HG03571 (cell line): ENCODE data around the gene CCDC106.

Experiments
- ATAC-seq: cut with Tn5 transposase; IDR thresholded peaks from one replicate; pipeline ENCODE4 v1.9.1; 2021; ENCODE audit not compliant: unreplicated experiment

The CCDC106 gene

GRCh38 chr19:55613930-55614710 is 33.9 kb upstream of the CCDC106 start:
- ATAC-seq, result no peak

GRCh38 chr19:55614711-55615542 is 33.1 kb upstream of the CCDC106 start:
- ATAC-seq, result no peak

- ATAC-seq, result no peak
Observed at GRCh38 chr19:55615543-55616394, 32.2 kb upstream of the CCDC106 start.

- ATAC-seq, result no peak
Observed at GRCh38 chr19:55616395-55616875, 31.6 kb upstream of the CCDC106 start.

GRCh38 chr19:55617426-55617825 is 30.6 kb upstream of the CCDC106 start:
- ATAC-seq, result no peak

- no peak for ATAC-seq
Observed at GRCh38 chr19:55618426-55618825, 29.6 kb upstream of the CCDC106 start.

GRCh38 chr19:55619286-55619685 is 28.7 kb upstream of the CCDC106 start:
- ATAC-seq, result no peak

GRCh38 chr19:55620410-55621204 is 27.4 kb upstream of the CCDC106 start:
- ATAC-seq, result no peak

GRCh38 chr19:55621205-55621672 is 26.8 kb upstream of the CCDC106 start:
- ATAC-seq, result no peak

- ATAC-seq, result no peak
Observed at GRCh38 chr19:55621673-55622231, 26.3 kb upstream of the CCDC106 start.

GRCh38 chr19:55622242-55622969 is 25.6 kb upstream of the CCDC106 start:
- no peak for ATAC-seq

GRCh38 chr19:55623130-55623529 is 24.9 kb upstream of the CCDC106 start:
- no peak for ATAC-seq

GRCh38 chr19:55623561-55623960 is 24.5 kb upstream of the CCDC106 start:
- ATAC-seq, result no peak

- ATAC-seq, result no peak
Observed at GRCh38 chr19:55624109-55625003, 23.7 kb upstream of the CCDC106 start, which contains the start of gene ZNF784. ZNF784 (minus strand) TSS chr19:55624566; CDS start chr19:55624561, 5 bp downstream.

- ATAC-seq, result no peak
Observed at GRCh38 chr19:55625004-55625326, 23.0 kb upstream of the CCDC106 start.

- no peak for ATAC-seq
Observed at GRCh38 chr19:55626350-55626749, 21.7 kb upstream of the CCDC106 start.

- no peak for ATAC-seq
Observed at GRCh38 chr19:55632463-55632834, 15.6 kb upstream of the CCDC106 start.

GRCh38 chr19:55633861-55634260 is 14.2 kb upstream of the CCDC106 start:
- ATAC-seq, result no peak
